H1 (cell line): Measurements from ENCODE around the gene ILKAP. TPM values are rescaled to one million over a fixed set of nuclear protein-coding genes. Genes with fewer than 3 reads are reported as not detected.

ENCODE experiments used
- CTCF ChIA-PET: fragments of 300-600 bp; sonication (Branson Sonifier 250); formaldehyde crosslinking; loops from one replicate; lab custom pipeline; 2021; ENCODE audit not compliant: partially characterized antibody; lab: Charles Lee
- POLR2A ChIA-PET: fragments of 300-600 bp; sonication (Branson Sonifier 250); formaldehyde crosslinking; loops from one replicate; lab custom pipeline; 2021; ENCODE audit warnings: inconsistent platforms; ENCODE audit not compliant: partially characterized antibody; lab: Charles Lee
- DNase-seq, 2 experiments: peaks; one replicate each; pipeline versions ENCODE4 v3.0.0 to v3.0.0-alpha.2; 2010 to 2022; ENCODE audit warnings: low spot score in 2 of 2, low read depth in 1 of 2, mixed read lengths in 1 of 2
- FAIRE-seq: peaks from 2 replicates; lab custom pipeline; 2011; peaks lifted over from hg19 to GRCh38; lab: Jason Lieb, UNC
- H2AFZ ChIP-seq: 2 replicates; pipeline ENCODE4 v1.8.1; 2012; ENCODE audit warnings: low read length, inconsistent platforms
- H2AK5ac ChIP-seq: 2 replicates; pipeline ENCODE4 v1.6.1; 2013; ENCODE audit warnings: low read depth, low read length
- H2BK120ac ChIP-seq: replicated peaks from 2 replicates; pipeline ENCODE3; 2013; ENCODE audit warnings: low read depth, low read length, inconsistent platforms
- H2BK12ac ChIP-seq: 2 replicates; pipeline ENCODE4 v1.6.1; 2013; ENCODE audit warnings: low read depth, low read length
- H2BK15ac ChIP-seq: 2 replicates; pipeline ENCODE4 v1.6.1; 2013; ENCODE audit warnings: low read length
- H2BK20ac ChIP-seq: 2 replicates; pipeline ENCODE4 v1.6.1; 2013; ENCODE audit warnings: low read length
- H2BK5ac ChIP-seq: 2 replicates; pipeline ENCODE4 v1.6.1; 2013; ENCODE audit warnings: low read depth, low read length
- H3K14ac ChIP-seq: 2 replicates; pipeline ENCODE4 v1.6.1; 2013; ENCODE audit warnings: inconsistent platforms; ENCODE audit not compliant: insufficient read length
- H3K18ac ChIP-seq: 2 replicates; pipeline ENCODE4 v1.6.1; 2013; ENCODE audit warnings: low read length; ENCODE audit errors: extremely low read depth
- H3K23ac ChIP-seq: 2 replicates; pipeline ENCODE4 v1.6.1; 2013; ENCODE audit warnings: inconsistent platforms; ENCODE audit not compliant: insufficient read length
- H3K23me2 ChIP-seq: 2 replicates; pipeline ENCODE4 v1.6.1; 2013; ENCODE audit warnings: low read depth, low read length
- H3K27ac ChIP-seq: 2 replicates; pipeline ENCODE4 v1.6.1; 2011; ENCODE audit warnings: low read depth, low read length, inconsistent platforms
- H3K27me3 ChIP-seq, 4 experiments: replicated peaks in 1 of 4; 1 replicate in 1 of 4; 2 replicates in 3 of 4; pipeline versions ENCODE4 v1.6.1 to v1.8.1; 2011 to 2013; ENCODE audit warnings: low read length in 3 of 4, mild to moderate bottlenecking in 3 of 4, inconsistent platforms in 2 of 4, mixed read lengths in 2 of 4, moderate library complexity in 1 of 4; ENCODE audit not compliant: control insufficient read depth in 3 of 4, insufficient read depth in 3 of 4; ENCODE audit errors: extremely low read depth in 1 of 4
- H3K36me3 ChIP-seq, 4 experiments: 2 replicates each; pipeline versions ENCODE4 v1.6.1 to v1.8.1; 2011 to 2013; ENCODE audit warnings: mild to moderate bottlenecking in 4 of 4, low read length in 3 of 4, moderate library complexity in 2 of 4, control low read depth in 1 of 4, inconsistent platforms in 1 of 4; ENCODE audit not compliant: insufficient read depth in 4 of 4, control insufficient read depth in 2 of 4
- H3K4ac ChIP-seq: replicated peaks from 2 replicates; pipeline ENCODE3; 2013; ENCODE audit warnings: low read length, low read depth, mixed read lengths, inconsistent platforms; ENCODE audit not compliant: insufficient read length
- H3K4me1 ChIP-seq, 4 experiments: replicated peaks in 1 of 4; 1 replicate in 1 of 4; 2 replicates in 3 of 4; pipeline versions ENCODE4 v1.6.1 to v1.8.1; 2011 to 2013; ENCODE audit warnings: low read length in 3 of 4, inconsistent platforms in 2 of 4, mixed read lengths in 1 of 4; ENCODE audit not compliant: insufficient read depth in 4 of 4, control insufficient read depth in 3 of 4
- H3K4me2 ChIP-seq, 2 experiments: 2 replicates each; pipeline versions ENCODE4 v1.6.1 to v1.8.1; 2011 to 2013; ENCODE audit warnings: low read depth in 2 of 2, low read length in 2 of 2, control low read depth in 1 of 2, inconsistent platforms in 1 of 2, mild to moderate bottlenecking in 1 of 2; ENCODE audit not compliant: insufficient read depth in 1 of 2
- H3K4me3 ChIP-seq, 4 experiments: fragments of 200-600, 300-600 bp in 1 of 4; sonication (generic), shearing (Covaris generic), sonication (Bioruptor Twin) in 1 of 4; 2 replicates each; pipeline versions ENCODE4 v1.5.1 to v1.8.1; 2011 to 2016; ENCODE audit warnings: low read length in 4 of 4, low read depth in 3 of 4, control low read depth in 2 of 4, inconsistent platforms in 2 of 4, mild to moderate bottlenecking in 2 of 4, mixed read lengths in 1 of 4, moderate library complexity in 1 of 4; ENCODE audit not compliant: insufficient read depth in 2 of 4; ENCODE audit errors: extremely low read depth in 1 of 4
- H3K56ac ChIP-seq: replicated peaks from 2 replicates; pipeline ENCODE3; 2013; ENCODE audit warnings: low read depth, mild to moderate bottlenecking, mixed read lengths, low read length, inconsistent platforms; ENCODE audit not compliant: insufficient read length
- H3K79me1 ChIP-seq: 2 replicates; pipeline ENCODE4 v1.6.1; 2013; ENCODE audit warnings: low read depth, low read length, control low read depth
- H3K79me2 ChIP-seq, 2 experiments: 2 replicates each; pipeline versions ENCODE4 v1.6.1 to v1.8.1; 2012 to 2013; ENCODE audit warnings: low read length in 2 of 2, mild to moderate bottlenecking in 2 of 2, inconsistent platforms in 1 of 2; ENCODE audit not compliant: insufficient read depth in 2 of 2, control insufficient read depth in 1 of 2
- H3K9ac ChIP-seq, 4 experiments: replicated peaks in 1 of 4; 1 replicate in 1 of 4; 2 replicates in 3 of 4; pipeline versions ENCODE4 v1.6.1 to v1.8.1; 2011 to 2013; ENCODE audit warnings: low read depth in 3 of 4, low read length in 3 of 4, control low read depth in 2 of 4, mild to moderate bottlenecking in 2 of 4, moderate library complexity in 2 of 4, inconsistent platforms in 1 of 4; ENCODE audit errors: extremely low read depth in 1 of 4
- H3K9me3 ChIP-seq, 2 experiments: 2 replicates each; pipeline versions ENCODE4 v1.6.1 to v1.8.1; 2012 to 2013; ENCODE audit warnings: mild to moderate bottlenecking in 2 of 2, moderate library complexity in 2 of 2, control low read depth in 1 of 2, inconsistent platforms in 1 of 2, low read depth in 1 of 2, low read length in 1 of 2, mixed read lengths in 1 of 2; ENCODE audit not compliant: insufficient read depth in 2 of 2
- H4K20me1 ChIP-seq, 2 experiments: replicated peaks in 1 of 2; 2 replicates each; pipeline versions ENCODE3 to v1.8.1; 2011 to 2013; ENCODE audit warnings: inconsistent platforms in 2 of 2, low read length in 2 of 2, mild to moderate bottlenecking in 1 of 2; ENCODE audit not compliant: insufficient read depth in 2 of 2, control insufficient read depth in 1 of 2
- H4K5ac ChIP-seq: 2 replicates; pipeline ENCODE4 v1.6.1; 2013; ENCODE audit warnings: low read length, low read depth, mixed read lengths, inconsistent platforms; ENCODE audit not compliant: insufficient read length
- H4K8ac ChIP-seq: 2 replicates; pipeline ENCODE4 v1.8.0; 2013; ENCODE audit warnings: mild to moderate bottlenecking, moderate library complexity, low read length, inconsistent platforms; ENCODE audit not compliant: insufficient read depth; ENCODE audit errors: extremely low read depth
- H4K91ac ChIP-seq: replicated peaks from 2 replicates; pipeline ENCODE3; 2013; ENCODE audit warnings: low read length, mixed read lengths, inconsistent platforms; ENCODE audit not compliant: insufficient read length
- BCL11A ChIP-seq, 2 experiments: IDR thresholded peaks; one replicate each; pipeline ENCODE4 v1.6.1; 2011; ENCODE audit warnings: low read depth in 2 of 2, low read length in 2 of 2, mild to moderate bottlenecking in 2 of 2
- CHD1 ChIP-seq: IDR thresholded peaks from 2 replicates; pipeline ENCODE4 v1.6.1; 2012; ENCODE audit warnings: low read depth, low read length, improper control_type of control experiment
- CTCF ChIP-seq, 3 experiments: IDR thresholded peaks; 1 replicate in 2 of 3; 2 replicates in 1 of 3; pipeline versions ENCODE4 v1.5.1 to v1.6.1; 2011; ENCODE audit warnings: low read length in 3 of 3, mild to moderate bottlenecking in 3 of 3, inconsistent platforms in 2 of 3, low read depth in 1 of 3, moderate library complexity in 1 of 3; ENCODE audit not compliant: insufficient read depth in 1 of 3; ENCODE audit errors: control extremely low read depth in 1 of 3
- GTF2F1 ChIP-seq: IDR thresholded peaks from 2 replicates; pipeline ENCODE4 v1.6.1; 2012; ENCODE audit warnings: low read depth, low read length, improper control_type of control experiment, borderline replicate concordance
- HDAC2 ChIP-seq, 2 experiments: fragments of 300-600 bp in 1 of 2; sonication (generic) in 1 of 2; IDR thresholded peaks; 2 replicates each; pipeline ENCODE4 v1.6.1; 2011 to 2012; ENCODE audit warnings: low read depth in 2 of 2, low read length in 2 of 2, mild to moderate bottlenecking in 2 of 2, moderate library complexity in 2 of 2, borderline replicate concordance in 1 of 2, inconsistent platforms in 1 of 2
- RBBP5 ChIP-seq: IDR thresholded peaks from 2 replicates; pipeline ENCODE4 v1.7.1; 2012; ENCODE audit warnings: low read depth, mild to moderate bottlenecking, inconsistent platforms, low read length, moderate library complexity, borderline replicate concordance
- TAF7 ChIP-seq: optimal IDR thresholded peaks from 2 replicates; pipeline ENCODE3; 2011; ENCODE audit warnings: low read depth, mild to moderate bottlenecking, inconsistent platforms, low read length, moderate library complexity, borderline replicate concordance
- TCF12 ChIP-seq: IDR thresholded peaks from 2 replicates; pipeline ENCODE4 v1.6.1; 2011; ENCODE audit warnings: low read depth, mild to moderate bottlenecking, low read length
- ZNF274 ChIP-seq: IDR thresholded peaks from 2 replicates; pipeline ENCODE4 v1.7.0; 2012; ENCODE audit warnings: low read length, borderline replicate concordance; ENCODE audit errors: extremely low read depth
- WGBS, 2 experiments: shearing (Covaris generic) in 1 of 2; methylation state at CpG; one replicate each; pipeline versions ENCODE4 v1.1.6 to v1.1.7; 2013 to 2015; ENCODE audit warnings: low lambda C conversion rate in 2 of 2, mixed read lengths in 2 of 2, inconsistent platforms in 1 of 2, low coverage in 1 of 2, missing lambda C conversion rate in 1 of 2; ENCODE audit not compliant: insufficient replicate concordance in 2 of 2, insufficient coverage in 1 of 2, insufficient read length in 1 of 2; ENCODE audit errors: extremely low coverage in 1 of 2, missing lambda C conversion rate in 1 of 2; 5-methylcytosine and 5-hydroxymethylcytosine counted together
- polyA plus RNA-seq, 7 experiments: library from polyadenylated mRNA; depleted of rRNA in 3 of 7; stranded (reverse) in 5 of 7; unstranded in 2 of 7; fragments of >200 nt in 5 of 7; fragments of 200-250 nt in 2 of 7; gene quantifications; 1 replicate in 5 of 7; 2 replicates in 1 of 7; 4 replicates in 1 of 7; pipeline versions ENCODE4 v1.2.1 to v1.2.3, GENCODE V29; 2011 to 2013; ENCODE audit warnings: missing spikeins in 2 of 7, mixed read lengths in 2 of 7
- total RNA-seq: library from RNA; stranded (reverse); fragmentation: NEBNext Ultra II Directional; extraction: Animal tissue kit (Norgen Biotek cat#: 25700); gene quantifications from 2 replicates; pipeline ENCODE4 v1.2.1, GENCODE V29; 2021
- TF ChIP-seq, protein P1 (sequence below): IDR thresholded peaks from 2 replicates; pipeline ENCODE4 v1.6.1; 2011; ENCODE audit warnings: low read depth, mild to moderate bottlenecking, low read length; ENCODE audit not compliant: insufficient read depth

The ILKAP gene
- total and polyA plus RNA-seq, 2 of the 8 experiments (the other 6 are each of a cell fraction or from before 2014, with no cell fraction given): 23.5 to 33.8 TPM

DNA sequence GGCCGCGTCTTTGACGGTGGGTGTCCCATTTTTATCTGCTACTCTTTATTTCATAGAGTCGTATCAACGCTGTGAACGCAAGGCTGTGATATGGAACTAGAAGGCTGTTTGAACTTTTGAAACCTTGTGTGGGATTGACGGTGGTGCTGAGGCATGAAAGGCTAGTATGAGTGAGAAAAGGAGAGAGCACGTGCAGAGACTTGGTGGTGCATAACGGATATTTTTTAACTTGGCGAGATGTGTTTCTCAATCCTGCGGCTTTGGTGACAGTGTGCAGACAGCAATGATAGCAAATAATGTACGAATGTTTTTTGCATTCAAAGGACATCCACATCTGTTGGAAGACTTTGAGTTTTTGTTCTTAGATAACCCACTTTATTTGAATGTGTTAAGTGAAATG is 30.1 kb upstream of the ILKAP start:
- no peak overlapping the region for H2BK120ac ChIP-seq
- ChIA-PET POLR2A (interaction anchor here (2.6 kb wide), 1 partner anchor 74 kb away, joined by 8 read pairs; no protein-coding TSS in a partner anchor), CTCF (no interaction called here)
- no peak overlapping the region for H3K27ac ChIP-seq
- H3K9ac ChIP-seq: no peak overlapping the region
- H2BK12ac ChIP-seq: no peak overlapping the region
- peaks cover 11 to 61% (median 51%) of the 10 kb centered on the region in 4 experiments for H3K27me3 ChIP-seq
- H3K23ac ChIP-seq: no peak overlapping the region
- H3K79me2 ChIP-seq: no peaks in the 10 kb centered on the region
- no peak for FAIRE-seq
- H3K56ac ChIP-seq: no peak overlapping the region
- H3K4me2 ChIP-seq: no peak overlapping the region; a peak in 1 of 4 replicates
- H4K20me1 ChIP-seq: peaks cover 0 to 10% of the 10 kb centered on the region in 2 experiments
- H2BK15ac ChIP-seq: no peak overlapping the region; the same call in 1 of the 2 replicates
- H3K23me2 ChIP-seq: peaks cover 11% of the 10 kb centered on the region; the same call in 1 of the 2 replicates
- H2AK5ac ChIP-seq: no peak overlapping the region
- H3K4ac ChIP-seq: no peak overlapping the region
- H4K91ac ChIP-seq: no peak overlapping the region
- peaks cover 0 to 5% of the 10 kb centered on the region in 2 experiments; a peak in 2 of 4 replicates for H3K9me3 ChIP-seq
- H4K8ac ChIP-seq: no peak overlapping the region
- H3K79me1 ChIP-seq: no peaks in the 10 kb centered on the region
- H3K14ac ChIP-seq: no peak overlapping the region
- peaks cover 0 to 2% (median 0%) of the 10 kb centered on the region in 4 experiments; a peak in 1 of 8 replicates for H3K36me3 ChIP-seq
- WGBS, 2 experiments: 89% methylated on average over 12 of the region's 12 CpGs; no CpG with 5 or more reads in 1 of the 2 experiments
- H3K4me1 ChIP-seq: peaks cover 0 to 4% (median 3%) of the 10 kb centered on the region in 4 experiments; a peak in 5 of 7 replicates
- H2AFZ ChIP-seq: no peak overlapping the region
- no peak overlapping the region for H3K4me3 ChIP-seq
- H4K5ac ChIP-seq: no peak overlapping the region
- DNase-seq: no peak
- H3K18ac ChIP-seq: no peak overlapping the region
- no peak overlapping the region for H2BK20ac ChIP-seq
- H2BK5ac ChIP-seq: no peak overlapping the region
- TF ChIP-seq GTF2F1 (no peak), CTCF (IDR thresholded peaks at IDR 0.05; ENCODE audit: control extremely low read depth in 1 of 3, insufficient read depth in 1 of 3, low read depth in 1 of 3, low read length in 3 of 3) (no peak), CHD1 (no peak), ZNF274 (no peak), BCL11A (IDR thresholded peaks at IDR 0.05; ENCODE audit: low read depth in 2 of 2, low read length in 2 of 2) (no peak), RBBP5 (no peak), TCF12 (no peak), HDAC2 (IDR thresholded peaks at IDR 0.05; ENCODE audit: borderline replicate concordance in 1 of 2, low read depth in 2 of 2, low read length in 2 of 2) (no peak), TAF7 (no peak)
- TF ChIP-seq, protein P1, sequence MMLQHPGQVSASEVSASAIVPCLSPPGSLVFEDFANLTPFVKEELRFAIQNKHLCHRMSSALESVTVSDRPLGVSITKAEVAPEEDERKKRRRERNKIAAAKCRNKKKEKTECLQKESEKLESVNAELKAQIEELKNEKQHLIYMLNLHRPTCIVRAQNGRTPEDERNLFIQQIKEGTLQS: no peak
